K562 (cell line): ENCODE measurements around the gene COL1A2. TPM values are rescaled to one million over a fixed set of nuclear protein-coding genes. Genes with fewer than 3 reads are reported as not detected.

Experiments
- ATAC-seq: fragments of 200-7000 bp; cut with Tn5 transposase; 3 replicates; pipeline ENCODE4 v1.9.1; 2020; ENCODE audit warnings: moderate library complexity
- BruUV-seq: library from RNA; stranded (reverse); fragments of 400-500 nt; replicated peaks from 2 replicates; lab custom pipeline; 2021; lab: Mats Ljungman, UMichigan
- CTCF ChIA-PET: fragments of 300-600 bp; formaldehyde crosslinking; extraction: SDS; loops from one replicate; lab custom pipeline; 2021; ENCODE audit warnings: low intra/inter-chr PET ratio; lab: Yijun Ruan, JAX
- POLR2A ChIA-PET: fragments of 300-600, 350-650 bp; sonication (Branson Sonifier 250); formaldehyde crosslinking; extraction: SDS; loops from one replicate; lab custom pipeline; 2021; ENCODE audit warnings: antibody characterized with exemption, inconsistent platforms; lab: Yijun Ruan, JAX
- DNase-seq, 4 experiments: peaks; one replicate each; pipeline versions ENCODE4 v3.0.0 to v3.0.0-alpha.2; 2011 to 2018; ENCODE audit warnings: low spot score in 3 of 4, mixed read lengths in 3 of 4; ENCODE audit errors: extremely low read depth in 1 of 4
- FAIRE-seq: peaks from 2 replicates; lab custom pipeline; 2011; peaks lifted over from hg19 to GRCh38; lab: Jason Lieb, UNC
- H2AFZ ChIP-seq: 2 replicates; pipeline ENCODE4 v1.6.0; 2011; ENCODE audit warnings: low read depth, low read length, control low read depth, inconsistent platforms
- H3K27ac ChIP-seq: fragments of 200-600 bp; 3 replicates; pipeline ENCODE4 v1.8.0; 2011; ENCODE audit warnings: low read depth, mild to moderate bottlenecking, control low read depth, inconsistent platforms, low read length, moderate library complexity, mixed read lengths; ENCODE audit errors: extremely low read depth
- H3K27me3 ChIP-seq, 2 experiments: fragments of 300-600 bp in 1 of 2; 2 replicates in 1 of 2; 3 replicates in 1 of 2; pipeline versions ENCODE4 v1.6.0 to v1.8.0; 2011; ENCODE audit warnings: inconsistent platforms in 2 of 2, low read length in 2 of 2, mild to moderate bottlenecking in 1 of 2, mixed read lengths in 1 of 2, moderate library complexity in 1 of 2; ENCODE audit not compliant: control insufficient read depth in 2 of 2, insufficient read depth in 2 of 2
- H3K36me3 ChIP-seq: fragments of 300-600 bp; 3 replicates; pipeline ENCODE4 v1.8.0; 2011; ENCODE audit warnings: mild to moderate bottlenecking, low read length, inconsistent platforms; ENCODE audit not compliant: control insufficient read depth, insufficient read depth
- H3K4me1 ChIP-seq, 2 experiments: fragments of 200-600 bp in 1 of 2; replicated peaks in 1 of 2; 2 replicates in 1 of 2; 3 replicates in 1 of 2; pipeline versions ENCODE4 v1.5.1 to v1.8.0; 2011; ENCODE audit warnings: inconsistent platforms in 2 of 2, low read length in 2 of 2, mild to moderate bottlenecking in 1 of 2, mixed read lengths in 1 of 2, moderate library complexity in 1 of 2; ENCODE audit not compliant: control insufficient read depth in 2 of 2, insufficient read depth in 2 of 2
- H3K4me2 ChIP-seq: 2 replicates; pipeline ENCODE4 v1.6.1; 2011; ENCODE audit warnings: low read length, control low read depth, inconsistent platforms, mixed read lengths; ENCODE audit not compliant: insufficient read depth
- H3K4me3 ChIP-seq: fragments of 200-600 bp; sonication (generic), shearing (Covaris generic); 2 replicates; pipeline ENCODE4 v1.5.1; 2016; ENCODE audit warnings: control low read depth, inconsistent platforms
- H3K79me2 ChIP-seq: fragments of 200-600 bp; 3 replicates; pipeline ENCODE4 v1.8.0; 2011; ENCODE audit warnings: low read length, inconsistent platforms; ENCODE audit not compliant: control insufficient read depth, insufficient read depth
- H3K9ac ChIP-seq, 2 experiments: 2 replicates each; pipeline versions ENCODE4 v1.6.0 to v1.6.1; 2011; ENCODE audit warnings: low read depth in 2 of 2, low read length in 2 of 2, control low read depth in 1 of 2, inconsistent platforms in 1 of 2, mild to moderate bottlenecking in 1 of 2, mixed read lengths in 1 of 2; ENCODE audit not compliant: insufficient read depth in 1 of 2
- H3K9me1 ChIP-seq: one replicate; pipeline ENCODE4 v1.6.0; 2011; ENCODE audit warnings: inconsistent platforms, mild to moderate bottlenecking, low read length, moderate library complexity; ENCODE audit not compliant: control insufficient read depth, insufficient read depth
- H3K9me3 ChIP-seq: replicated peaks from 2 replicates; pipeline ENCODE4 v1.5.1; 2011; ENCODE audit warnings: low read depth, low read length, inconsistent platforms; ENCODE audit not compliant: control insufficient read depth, insufficient read depth
- H4K20me1 ChIP-seq: replicated peaks from 2 replicates; pipeline ENCODE4 v1.6.1; 2011; ENCODE audit warnings: low read length, inconsistent platforms, mixed read lengths; ENCODE audit not compliant: control insufficient read depth, insufficient read depth
- ARID4B ChIP-seq: sonication (generic); formaldehyde crosslinking; IDR thresholded peaks from 2 replicates; pipeline ENCODE4 v1.8.0; 2022; ENCODE audit warnings: mild to moderate bottlenecking, missing genetic modification reagents
- BRF2 ChIP-seq: IDR thresholded peaks from 3 replicates; pipeline ENCODE4 v1.6.1; 2011; ENCODE audit warnings: borderline replicate concordance, mild to moderate bottlenecking; ENCODE audit not compliant: insufficient read length, insufficient read depth
- CHD2 ChIP-seq: IDR thresholded peaks from 2 replicates; pipeline ENCODE4 v1.6.1; 2011; ENCODE audit warnings: low read depth, low read length
- EP400 ChIP-seq: fragments of 450-650 bp; IDR thresholded peaks from 2 replicates; pipeline ENCODE4 v1.6.1; 2017; ENCODE audit warnings: antibody characterized with exemption, mild to moderate bottlenecking, moderate library complexity
- JUN ChIP-seq, 2 experiments: sonication (generic) in 1 of 2; formaldehyde crosslinking in 1 of 2; IDR thresholded peaks; 2 replicates each; pipeline versions ENCODE4 v1.6.1 to v1.8.0; 2012 to 2022; ENCODE audit warnings: borderline replicate concordance in 2 of 2, mild to moderate bottlenecking in 2 of 2, improper control_type of control experiment in 1 of 2, low read depth in 1 of 2, low read length in 1 of 2, missing genetic modification reagents in 1 of 2
- MAFF ChIP-seq: IDR thresholded peaks from 2 replicates; pipeline ENCODE4 v1.6.1; 2012; ENCODE audit warnings: low read length, improper control_type of control experiment
- MCM5 ChIP-seq: fragments of 450-650 bp; IDR thresholded peaks from 2 replicates; pipeline ENCODE4 v1.6.1; 2016; ENCODE audit warnings: low read depth
- MEF2A ChIP-seq: IDR thresholded peaks from 2 replicates; pipeline ENCODE4 v1.6.1; 2011; ENCODE audit warnings: low read depth, mild to moderate bottlenecking, low read length, moderate library complexity; ENCODE audit not compliant: control insufficient read depth
- MYNN ChIP-seq, 2 experiments: sonication (generic); formaldehyde crosslinking in 1 of 2; IDR thresholded peaks; 2 replicates each; pipeline versions ENCODE4 v1.5.0 to v1.6.1; 2016 to 2020; ENCODE audit warnings: antibody characterized with exemption in 1 of 2, missing genetic modification reagents in 1 of 2
- RFX7 ChIP-seq: fragments of 250-450 bp; sonication (Bioruptor Pico); IDR thresholded peaks from 2 replicates; pipeline ENCODE4 v1.5.1; 2021; ENCODE audit warnings: mild to moderate bottlenecking
- SIRT6 ChIP-seq: IDR thresholded peaks from one replicate; pipeline ENCODE4 v1.6.1; 2012; ENCODE audit warnings: low read depth, mild to moderate bottlenecking, control low read depth, inconsistent platforms, low read length, moderate library complexity
- SMAD1 ChIP-seq: fragments of 150-350 bp; IDR thresholded peaks from 2 replicates; pipeline ENCODE4 v1.6.1; 2014; ENCODE audit warnings: low read length, low read depth; ENCODE audit not compliant: partially characterized antibody
- STAT5B ChIP-seq: fragments of 250-450 bp; sonication (Bioruptor Pico); IDR thresholded peaks from 2 replicates; pipeline ENCODE4 v1.8.0; 2021; ENCODE audit warnings: mild to moderate bottlenecking, inconsistent platforms
- ZFP1 ChIP-seq: fragments of 450-650 bp; formaldehyde crosslinking; IDR thresholded peaks from 2 replicates; pipeline ENCODE4 v1.4.0; 2020; ENCODE audit warnings: mild to moderate bottlenecking, mixed read lengths
- ZNF124 ChIP-seq: sonication (generic); formaldehyde crosslinking; IDR thresholded peaks from 2 replicates; pipeline ENCODE4 v1.8.1; 2022; ENCODE audit warnings: missing genetic modification reagents
- ZNF197 ChIP-seq: fragments of 200-800 bp; sonication (Bioruptor generic); IDR thresholded peaks from 2 replicates; pipeline ENCODE4 v1.6.1; 2016; ENCODE audit warnings: low read depth, missing genetic modification characterization, missing compliant biosample characterization
- ZNF212 ChIP-seq: fragments of 450-650 bp; formaldehyde crosslinking; IDR thresholded peaks from 2 replicates; pipeline ENCODE4 v1.4.0; 2020; ENCODE audit warnings: mild to moderate bottlenecking
- ZNF699 ChIP-seq: fragments of 250-450 bp; sonication (Bioruptor Pico); IDR thresholded peaks from 2 replicates; pipeline ENCODE4 v1.8.0; 2021; ENCODE audit warnings: mild to moderate bottlenecking, moderate library complexity; ENCODE audit not compliant: insufficient replicate concordance
- WGBS: fragments of 100-300 bp; shearing (Covaris generic); methylation state at CpG from one replicate; pipeline ENCODE4 v1.1.6; 2016; ENCODE audit warnings: low coverage, mixed read lengths; ENCODE audit not compliant: insufficient coverage; ENCODE audit errors: missing lambda C conversion rate; 5-methylcytosine and 5-hydroxymethylcytosine counted together
- in situ Hi-C: fragments of 300-500 bp; cut with MboI; formaldehyde crosslinking; loops from 4 replicates; pipeline ENCODE4 v1.15.0; 2018; ENCODE audit warnings: inconsistent platforms, mixed read lengths
- intact Hi-C: fragments of 100-400 bp; cut with micrococcal nuclease; formaldehyde crosslinking; loops from 2 replicates; pipeline ENCODE4 v1.14.2; 2022
- polyA plus RNA-seq, 8 experiments: library from polyadenylated mRNA; depleted of rRNA in 4 of 8; stranded (reverse) in 5 of 8; unstranded in 3 of 8; fragments of >200 nt; fragmentation: Nextera tagmentation in 2 of 8; fragmentation: Illumina TruSeq in 1 of 8; extraction: Ambion mirVana in 2 of 8; extraction: Trizol in 1 of 8; gene quantifications; 2 replicates each; pipeline versions ENCODE4 v1.2.1 to v1.2.3, GENCODE V29; 2011 to 2014; ENCODE audit warnings: inconsistent platforms in 1 of 8, missing spikeins in 1 of 8
- total RNA-seq, 7 experiments: library from RNA; depleted of rRNA in 6 of 7; stranded (reverse); fragments of >200 nt in 6 of 7; fragmentation: Illumina TruSeq in 2 of 7; extraction: Trizol in 2 of 7; gene quantifications; 2 replicates each; pipeline versions ENCODE4 v1.2.1 to v1.2.3, GENCODE V29; 2011 to 2021; ENCODE audit warnings: low replicate concordance in 1 of 7

Gene COL1A2
- total and polyA plus RNA-seq, 9 of the 15 experiments (the other 6 are each of a cell fraction or from before 2014, with no cell fraction given): 0.94 to 11.6 (median 1.7) TPM

GRCh38 chr7:94366163-94366562, 28.5 kb upstream of the COL1A2 start (continued):
- TF ChIP-seq ZNF212 (no peak), MAFF (peak; percentile 56), STAT5B (CRISPR knock-in tag) (no peak), MCM5 (no peak)

- FAIRE-seq (no peak), DNase-seq (no peak), ATAC-seq (no peak)
- POLR2A ChIA-PET: no interaction called here
- no peak overlapping the region for H3K4me3 ChIP-seq
- H3K4me1 ChIP-seq: no peaks in the 10 kb centered on the region
- H3K36me3 ChIP-seq: no peaks in the 10 kb centered on the region
- no peak overlapping the region for H3K27ac ChIP-seq
- in situ Hi-C loops (no loop called here), intact Hi-C loops (no loop called here)
- 33% methylated on average over 4 of the region's 4 CpGs for WGBS
- CTCF ChIA-PET: no interaction called here
- H3K27me3 ChIP-seq: no peaks in the 10 kb centered on the region
- H3K9me1 ChIP-seq: no peaks in the 10 kb centered on the region
- no peaks in the 10 kb centered on the region for H3K9me3 ChIP-seq
- H3K4me2 ChIP-seq: no peak overlapping the region
- no peaks in the 10 kb centered on the region for H4K20me1 ChIP-seq
- no peak overlapping the region for H3K9ac ChIP-seq
- no peaks in the 10 kb centered on the region for H3K79me2 ChIP-seq
- no TSS peak for BruUV-seq
- no peak overlapping the region for H2AFZ ChIP-seq
- TF ChIP-seq BRF2 (no peak), ZNF124 (no peak), SMAD1 (no peak), EP400 (no peak), ZNF197 (CRISPR knock-in tag) (no peak), CHD2 (no peak), SIRT6 (no peak), RFX7 (CRISPR knock-in tag) (no peak), JUN (IDR thresholded peaks at IDR 0.05; ENCODE audit: borderline replicate concordance, low read depth, low read length) (no peak), JUN (CRISPR knock-in tag; IDR thresholded peaks at IDR 0.05; ENCODE audit: borderline replicate concordance) (no peak), ZFP1 (CRISPR knock-in tag) (no peak), ZNF699 (CRISPR knock-in tag) (no peak), MEF2A (no peak), MYNN (IDR thresholded peaks at IDR 0.05) (no peak), MYNN (CRISPR knock-in tag; IDR thresholded peaks at IDR 0.05) (no peak), ARID4B (CRISPR knock-in tag) (no peak)
These were observed 27.9 kb upstream of the COL1A2 start for GRCh38 chr7:94366832-94367231.
